GM12873 (cell line): Measurements from ENCODE around the gene VSTM4.

Experiments used
- CTCF ChIP-seq: IDR thresholded peaks from 2 replicates; pipeline ENCODE4 v1.5.1; 2012; ENCODE audit warnings: low read depth, mild to moderate bottlenecking, moderate library complexity, low read length, control low read depth; ENCODE audit not compliant: insufficient read depth; ENCODE audit errors: missing control alignments

The VSTM4 gene

GRCh38 chr10:49123981-49124950, 8.9 kb upstream of the VSTM4 start:
- TF ChIP-seq CTCF = no peak

- TF ChIP-seq CTCF = no peak
Observed at GRCh38 chr10:49120911-49121310, 5.6 kb upstream of the VSTM4 start.

- no peak for TF ChIP-seq CTCF
Observed at GRCh38 chr10:49119746-49120145, 4.4 kb upstream of the VSTM4 start.

- no peak for TF ChIP-seq CTCF
Observed at GRCh38 chr10:49118430-49119074, 3.2 kb upstream of the VSTM4 start.

- no peak for TF ChIP-seq CTCF
Observed at GRCh38 chr10:49117376-49118070, 2.2 kb upstream of the VSTM4 start.

GRCh38 chr10:49116509-49117375, 1.4 kb upstream of the VSTM4 start:
- no peak for TF ChIP-seq CTCF
